Caco-2 (cell line): ENCODE data around the gene ZSCAN21. TPM values are rescaled to one million over a fixed set of nuclear protein-coding genes. Genes with fewer than 3 reads are reported as not detected.

Experiments
- BruUV-seq: library from RNA; stranded (reverse); fragments of 400-500 nt; replicated peaks from 2 replicates; lab custom pipeline; 2021; lab: Mats Ljungman, UMichigan
- CTCF ChIA-PET: fragments of 300-600 bp; sonication (Branson Sonifier 250); formaldehyde crosslinking; loops from one replicate; lab custom pipeline; 2022; ENCODE audit warnings: antibody characterized with exemption; lab: Charles Lee
- POLR2A ChIA-PET: fragments of 300-600 bp; sonication (Branson Sonifier 250); formaldehyde crosslinking; loops from one replicate; lab custom pipeline; 2022; ENCODE audit warnings: antibody characterized with exemption; lab: Charles Lee
- DNase-seq, 2 experiments: peaks; one replicate each; pipeline versions ENCODE4 v3.0.0 to v3.0.0-alpha.2; 2020 to 2022
- H3K27me3 ChIP-seq: replicated peaks from 2 replicates; pipeline ENCODE4 v1.6.0; 2011; ENCODE audit warnings: low read length; ENCODE audit not compliant: control insufficient read depth, insufficient read depth
- H3K36me3 ChIP-seq: 2 replicates; pipeline ENCODE4 v1.5.1; 2011; ENCODE audit warnings: low read length; ENCODE audit not compliant: control insufficient read depth, insufficient read depth
- H3K4me1 ChIP-seq: fragments of 250-450 bp; sonication (Bioruptor Pico); 2 replicates; pipeline ENCODE4 v1.5.1; 2020; ENCODE audit warnings: mild to moderate bottlenecking
- H3K4me3 ChIP-seq: 2 replicates; pipeline ENCODE4 v1.5.1; 2011; ENCODE audit warnings: low read depth, mild to moderate bottlenecking, control low read depth, low read length
- H3K9me3 ChIP-seq: fragments of 250-450 bp; sonication (Bioruptor Pico); 2 replicates; pipeline ENCODE4 v1.5.1; 2020; ENCODE audit warnings: mild to moderate bottlenecking, moderate library complexity
- H3K27ac Mint-ChIP-seq: one replicate; pipeline ENCODE4 v1.8.0; 2022; ENCODE audit warnings: mixed read lengths; ENCODE audit not compliant: unreplicated experiment
- H3K27me3 Mint-ChIP-seq: one replicate; pipeline ENCODE4 v1.8.0; 2022; ENCODE audit warnings: mixed read lengths; ENCODE audit not compliant: insufficient read depth, unreplicated experiment
- H3K36me3 Mint-ChIP-seq: one replicate; pipeline ENCODE4 v1.8.0; 2022; ENCODE audit warnings: mild to moderate bottlenecking, mixed read lengths; ENCODE audit not compliant: insufficient read depth, unreplicated experiment
- H3K4me1 Mint-ChIP-seq: one replicate; pipeline ENCODE4 v1.8.0; 2022; ENCODE audit warnings: low read depth, mixed read lengths; ENCODE audit not compliant: unreplicated experiment
- H3K4me3 Mint-ChIP-seq: one replicate; pipeline ENCODE4 v1.8.0; 2022; ENCODE audit warnings: mild to moderate bottlenecking, moderate library complexity, mixed read lengths; ENCODE audit not compliant: unreplicated experiment
- H3K9me3 Mint-ChIP-seq: one replicate; pipeline ENCODE4 v1.8.0; 2022; ENCODE audit warnings: mixed read lengths; ENCODE audit not compliant: unreplicated experiment
- CTCF ChIP-seq, 2 experiments: fragments of 200-600 bp in 1 of 2; IDR thresholded peaks; 1 replicate in 1 of 2; 2 replicates in 1 of 2; pipeline versions ENCODE4 v1.5.1 to v1.8.0; 2011 to 2022; ENCODE audit warnings: antibody characterized with exemption in 1 of 2, control low read depth in 1 of 2, inconsistent platforms in 1 of 2, low read depth in 1 of 2, low read length in 1 of 2, mild to moderate bottlenecking in 1 of 2, moderate library complexity in 1 of 2; ENCODE audit not compliant: insufficient read depth in 1 of 2, severe bottlenecking in 1 of 2, unreplicated experiment in 1 of 2
- intact Hi-C: fragments of 100-400 bp; cut with micrococcal nuclease; formaldehyde crosslinking; loops from one replicate; pipeline ENCODE4 v1.10.0; 2022; ENCODE audit not compliant: unreplicated experiment
- total RNA-seq: library from RNA; stranded (reverse); gene quantifications from 2 replicates; pipeline ENCODE4 v1.2.3, GENCODE V29; 2022

Gene ZSCAN21
- total RNA-seq, 1 experiment from 2014 or later = 16.7 TPM

GRCh38 chr7:100072462-100072861 lies 22.9 kb downstream of the ZSCAN21 start:
- Mint-ChIP-seq H3K9me3 (peaks cover 34% of the 10 kb centered on the region), H3K27me3 (no peaks in the 10 kb centered on the region), H3K4me3 (no peak overlapping the region), H3K4me1 (no peaks in the 10 kb centered on the region), H3K27ac (no peak overlapping the region), H3K36me3 (peaks cover 91% of the 10 kb centered on the region)
- POLR2A ChIA-PET = no interaction called here
- no peak for TF ChIP-seq CTCF (IDR thresholded peaks at IDR 0.05; ENCODE audit: insufficient read depth in 1 of 2, low read depth in 1 of 2, low read length in 1 of 2, severe bottlenecking in 1 of 2, unreplicated experiment in 1 of 2)
- H3K36me3 ChIP-seq = peaks cover 42% of the 10 kb centered on the region
- no peaks in the 10 kb centered on the region for H3K27me3 ChIP-seq
- intact Hi-C loops = no loop called here
- no peak overlapping the region for H3K4me3 ChIP-seq
- H3K9me3 ChIP-seq = peaks cover 38% of the 10 kb centered on the region
- H3K4me1 ChIP-seq = no peaks in the 10 kb centered on the region
- CTCF ChIA-PET = no interaction called here
- DNase-seq = no peak
- BruUV-seq = no TSS peak

- POLR2A ChIA-PET = no interaction called here
- H3K4me1 Mint-ChIP-seq = peaks cover 7% of the 10 kb centered on the region
- no TSS peak for BruUV-seq
- H3K9me3 Mint-ChIP-seq = peaks cover 34% of the 10 kb centered on the region
- H3K27me3 Mint-ChIP-seq = no peaks in the 10 kb centered on the region
- no peak overlapping the region for H3K27ac Mint-ChIP-seq
- Histone ChIP-seq H3K4me3 (no peak overlapping the region), H3K36me3 (peaks cover 40% of the 10 kb centered on the region), H3K9me3 (peaks cover 38% of the 10 kb centered on the region), H3K27me3 (no peaks in the 10 kb centered on the region), H3K4me1 (peaks cover 15% of the 10 kb centered on the region)
- CTCF ChIA-PET = no interaction called here
- TF ChIP-seq CTCF (IDR thresholded peaks at IDR 0.05; ENCODE audit: insufficient read depth in 1 of 2, low read depth in 1 of 2, low read length in 1 of 2, severe bottlenecking in 1 of 2, unreplicated experiment in 1 of 2) = no peak
- peaks cover 99% of the 10 kb centered on the region for H3K36me3 Mint-ChIP-seq
- intact Hi-C loops = no loop called here
- no peak overlapping the region for H3K4me3 Mint-ChIP-seq
- no peak for DNase-seq
These were observed 25.3 kb downstream of the ZSCAN21 start for GRCh38 chr7:100074841-100075240.

- no peak for TF ChIP-seq CTCF (IDR thresholded peaks at IDR 0.05; ENCODE audit: insufficient read depth in 1 of 2, low read depth in 1 of 2, low read length in 1 of 2, severe bottlenecking in 1 of 2, unreplicated experiment in 1 of 2)
- Mint-ChIP-seq H3K36me3 (peaks cover 97% of the 10 kb centered on the region), H3K27ac (no peak overlapping the region), H3K9me3 (peaks cover 30% of the 10 kb centered on the region), H3K27me3 (no peaks in the 10 kb centered on the region), H3K4me1 (peaks cover 7% of the 10 kb centered on the region), H3K4me3 (no peak overlapping the region)
- no TSS peak for BruUV-seq
- ChIA-PET POLR2A (no interaction called here), CTCF (no interaction called here)
- intact Hi-C loops = no loop called here
- H3K4me1 ChIP-seq = peaks cover 20% of the 10 kb centered on the region
- no peak overlapping the region for H3K4me3 ChIP-seq
- H3K27me3 ChIP-seq = no peaks in the 10 kb centered on the region
- H3K36me3 ChIP-seq = peaks cover 35% of the 10 kb centered on the region
- no peak for DNase-seq
- peaks cover 38% of the 10 kb centered on the region for H3K9me3 ChIP-seq
These were observed 25.8 kb downstream of the ZSCAN21 start for GRCh38 chr7:100075418-100075817.
